Lower leg skin (tissue), 3 donors: ENCODE data around the gene POTEJ.
"Not testable (repeated sequence)": the region's sequence is repeated elsewhere in the genome, so short reads cannot be mapped to it uniquely, and the experiment has no call there.

ENCODE experiments used
- POLR2A ChIP-seq, 2 donors: fragments of 450-650 bp; IDR thresholded peaks; one replicate each; pipeline ENCODE4 v1.6.1; 2016 to 2017; ENCODE audit warnings: antibody characterized with exemption in 2 of 2, mild to moderate bottlenecking in 1 of 2, moderate library complexity in 1 of 2
- TF ChIP-seq, protein P1 (sequence below), 3 donors: fragments of 450-650 bp; IDR thresholded peaks; one replicate each; pipeline ENCODE4 v1.5.1; 2016; ENCODE audit warnings: antibody characterized with exemption in 3 of 3, mild to moderate bottlenecking in 3 of 3, moderate library complexity in 2 of 3

DNA sequence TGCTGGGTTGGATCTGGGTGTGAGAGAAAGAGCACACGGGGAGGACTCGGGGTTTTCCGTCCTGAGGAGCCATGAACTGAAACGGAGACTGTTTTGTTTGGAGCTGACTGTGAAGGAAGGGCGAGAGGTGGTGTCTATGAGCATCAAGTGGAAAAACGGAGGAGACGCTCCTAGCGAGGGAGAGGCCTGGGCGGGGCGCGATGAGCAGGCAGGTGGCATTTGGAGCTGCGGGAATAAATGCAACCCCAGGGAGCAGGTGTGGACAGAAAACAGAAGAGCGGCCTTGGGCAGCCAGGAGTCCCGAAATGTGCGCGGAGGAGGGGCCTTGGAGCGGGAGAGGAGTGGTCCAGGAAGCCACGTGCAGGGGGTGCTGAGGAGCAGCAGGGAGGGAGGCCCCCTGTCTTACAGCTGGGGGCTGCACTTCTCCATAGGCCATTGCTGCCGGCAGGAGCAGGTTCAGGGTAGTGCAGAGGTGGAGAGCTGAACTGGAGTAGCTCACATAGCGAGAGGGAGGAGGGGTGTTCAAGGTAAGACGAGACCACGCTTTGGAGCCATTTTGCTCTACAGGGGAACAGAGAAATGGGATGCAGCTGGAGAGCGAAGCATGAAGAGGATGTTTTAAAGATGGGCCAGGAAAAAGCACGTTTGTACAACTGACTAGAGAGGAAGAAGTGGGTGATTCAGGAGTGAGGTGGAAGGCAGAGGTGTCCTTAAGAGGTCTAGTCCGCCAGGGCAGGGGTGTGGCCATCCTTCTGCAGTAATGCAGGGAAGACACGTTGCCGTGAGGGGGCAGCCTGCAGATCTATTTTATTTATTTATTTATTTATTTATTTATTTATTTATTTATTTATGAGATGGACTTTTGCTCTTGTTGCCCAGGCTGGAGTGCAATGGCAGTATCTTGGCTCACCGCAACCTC lies 2.0 kb upstream of the POTEJ start:
- not testable (repeated sequence) for TF ChIP-seq POLR2A (IDR thresholded peaks at IDR 0.05)
- TF ChIP-seq, protein P1, sequence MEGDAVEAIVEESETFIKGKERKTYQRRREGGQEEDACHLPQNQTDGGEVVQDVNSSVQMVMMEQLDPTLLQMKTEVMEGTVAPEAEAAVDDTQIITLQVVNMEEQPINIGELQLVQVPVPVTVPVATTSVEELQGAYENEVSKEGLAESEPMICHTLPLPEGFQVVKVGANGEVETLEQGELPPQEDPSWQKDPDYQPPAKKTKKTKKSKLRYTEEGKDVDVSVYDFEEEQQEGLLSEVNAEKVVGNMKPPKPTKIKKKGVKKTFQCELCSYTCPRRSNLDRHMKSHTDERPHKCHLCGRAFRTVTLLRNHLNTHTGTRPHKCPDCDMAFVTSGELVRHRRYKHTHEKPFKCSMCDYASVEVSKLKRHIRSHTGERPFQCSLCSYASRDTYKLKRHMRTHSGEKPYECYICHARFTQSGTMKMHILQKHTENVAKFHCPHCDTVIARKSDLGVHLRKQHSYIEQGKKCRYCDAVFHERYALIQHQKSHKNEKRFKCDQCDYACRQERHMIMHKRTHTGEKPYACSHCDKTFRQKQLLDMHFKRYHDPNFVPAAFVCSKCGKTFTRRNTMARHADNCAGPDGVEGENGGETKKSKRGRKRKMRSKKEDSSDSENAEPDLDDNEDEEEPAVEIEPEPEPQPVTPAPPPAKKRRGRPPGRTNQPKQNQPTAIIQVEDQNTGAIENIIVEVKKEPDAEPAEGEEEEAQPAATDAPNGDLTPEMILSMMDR (IDR thresholded peaks at IDR 0.05) = not testable (repeated sequence)
